ENCODE data around the gene TUBA4A.

The TUBA4A gene

DNA sequence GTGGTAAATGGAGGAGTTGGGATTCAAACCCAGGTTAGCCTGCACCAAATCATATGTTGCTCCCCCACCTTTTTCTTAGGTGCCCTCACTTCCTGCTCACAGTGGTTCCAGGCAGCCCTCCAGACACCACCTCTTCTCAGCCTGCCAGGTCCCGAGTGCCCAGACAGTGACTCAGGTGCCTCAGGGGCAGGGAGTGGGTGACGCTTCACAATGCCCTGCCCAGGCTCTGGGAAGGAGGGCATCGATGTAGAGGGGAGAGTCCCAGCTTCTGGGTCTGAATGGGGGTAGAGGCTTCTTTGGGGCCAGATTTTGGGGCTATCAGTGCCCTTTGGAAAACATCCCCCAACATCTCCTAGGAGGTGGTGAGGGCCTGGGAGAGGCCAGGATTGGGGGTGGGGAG, 20.2 kb upstream of the TUBA4A start:
- Mint-ChIP-seq H3K4me1 (peaks cover 29% of the 10 kb centered on the region), H3K27me3 (ENCODE audit: low read depth) (peaks cover 37% of the 10 kb centered on the region), H3K9me3 (no peaks in the 10 kb centered on the region), H3K36me3 (ENCODE audit: low read depth) (no peaks in the 10 kb centered on the region), H3K27ac (no peak overlapping the region), H3K4me3 (no peak overlapping the region)
- TF ChIP-seq, protein P1, sequence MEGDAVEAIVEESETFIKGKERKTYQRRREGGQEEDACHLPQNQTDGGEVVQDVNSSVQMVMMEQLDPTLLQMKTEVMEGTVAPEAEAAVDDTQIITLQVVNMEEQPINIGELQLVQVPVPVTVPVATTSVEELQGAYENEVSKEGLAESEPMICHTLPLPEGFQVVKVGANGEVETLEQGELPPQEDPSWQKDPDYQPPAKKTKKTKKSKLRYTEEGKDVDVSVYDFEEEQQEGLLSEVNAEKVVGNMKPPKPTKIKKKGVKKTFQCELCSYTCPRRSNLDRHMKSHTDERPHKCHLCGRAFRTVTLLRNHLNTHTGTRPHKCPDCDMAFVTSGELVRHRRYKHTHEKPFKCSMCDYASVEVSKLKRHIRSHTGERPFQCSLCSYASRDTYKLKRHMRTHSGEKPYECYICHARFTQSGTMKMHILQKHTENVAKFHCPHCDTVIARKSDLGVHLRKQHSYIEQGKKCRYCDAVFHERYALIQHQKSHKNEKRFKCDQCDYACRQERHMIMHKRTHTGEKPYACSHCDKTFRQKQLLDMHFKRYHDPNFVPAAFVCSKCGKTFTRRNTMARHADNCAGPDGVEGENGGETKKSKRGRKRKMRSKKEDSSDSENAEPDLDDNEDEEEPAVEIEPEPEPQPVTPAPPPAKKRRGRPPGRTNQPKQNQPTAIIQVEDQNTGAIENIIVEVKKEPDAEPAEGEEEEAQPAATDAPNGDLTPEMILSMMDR (IDR thresholded peaks at IDR 0.05; ENCODE audit: unreplicated experiment in 3 of 3), result no peak

DNA sequence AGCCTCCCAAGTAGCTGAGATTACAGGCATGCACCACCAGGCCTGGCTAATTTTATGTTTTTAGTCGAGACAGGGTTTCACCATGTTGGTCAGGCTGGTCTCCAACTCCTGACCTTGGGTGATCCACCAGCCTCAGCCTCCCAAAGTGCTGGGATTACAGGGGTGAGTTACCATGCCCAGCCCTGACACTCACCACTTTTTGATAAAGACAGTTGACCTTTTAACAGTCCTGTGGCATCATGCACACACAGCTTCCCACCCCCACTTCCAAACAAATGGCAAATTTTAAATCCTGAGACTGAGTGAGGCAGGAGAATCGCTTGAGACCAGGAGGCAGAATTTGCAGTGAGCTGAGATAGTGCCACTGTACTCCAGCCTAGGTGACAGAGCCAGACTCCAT, 19.3 kb upstream of the TUBA4A start:
- no peaks in the 10 kb centered on the region for H3K36me3 Mint-ChIP-seq (ENCODE audit: low read depth)
- H3K9me3 Mint-ChIP-seq, result no peaks in the 10 kb centered on the region
- H3K27me3 Mint-ChIP-seq (ENCODE audit: low read depth), result peaks cover 34% of the 10 kb centered on the region
- TF ChIP-seq, protein P1 (IDR thresholded peaks at IDR 0.05; ENCODE audit: unreplicated experiment in 3 of 3), result no peak
- no peak overlapping the region for H3K27ac Mint-ChIP-seq
- no peak overlapping the region for H3K4me3 Mint-ChIP-seq
- peaks cover 20% of the 10 kb centered on the region for H3K4me1 Mint-ChIP-seq

DNA sequence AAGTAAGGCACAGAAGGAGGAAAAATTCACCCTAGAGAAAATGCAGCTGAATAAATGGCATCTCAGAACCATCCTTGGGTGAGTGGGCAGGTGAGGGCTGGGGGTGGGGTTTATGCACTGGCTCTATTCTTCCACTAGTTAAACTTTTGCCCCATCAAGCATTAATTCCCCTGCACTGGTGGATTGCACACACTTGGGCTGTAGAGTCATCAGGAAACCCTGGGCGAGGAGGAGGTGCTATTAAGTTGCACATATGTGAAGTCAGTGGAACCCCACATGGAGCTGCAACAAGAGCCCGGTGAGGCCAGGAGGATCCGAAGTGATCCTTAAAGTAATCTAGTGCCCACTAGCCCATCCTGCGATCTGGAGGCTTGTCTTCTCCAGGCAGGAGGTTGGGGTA, 18.6 kb upstream of the TUBA4A start:
- TF ChIP-seq, protein P1 (IDR thresholded peaks at IDR 0.05; ENCODE audit: unreplicated experiment in 3 of 3), result no peak
- peaks cover 28% of the 10 kb centered on the region for H3K27me3 Mint-ChIP-seq (ENCODE audit: low read depth)
- peak overlapping the region in 2 of 3 experiments; percentile 3 to 65 for H3K27ac Mint-ChIP-seq
- peaks cover 13% of the 10 kb centered on the region for H3K4me1 Mint-ChIP-seq
- no peak overlapping the region for H3K4me3 Mint-ChIP-seq
- H3K36me3 Mint-ChIP-seq (ENCODE audit: low read depth), result no peaks in the 10 kb centered on the region
- no peaks in the 10 kb centered on the region for H3K9me3 Mint-ChIP-seq

DNA sequence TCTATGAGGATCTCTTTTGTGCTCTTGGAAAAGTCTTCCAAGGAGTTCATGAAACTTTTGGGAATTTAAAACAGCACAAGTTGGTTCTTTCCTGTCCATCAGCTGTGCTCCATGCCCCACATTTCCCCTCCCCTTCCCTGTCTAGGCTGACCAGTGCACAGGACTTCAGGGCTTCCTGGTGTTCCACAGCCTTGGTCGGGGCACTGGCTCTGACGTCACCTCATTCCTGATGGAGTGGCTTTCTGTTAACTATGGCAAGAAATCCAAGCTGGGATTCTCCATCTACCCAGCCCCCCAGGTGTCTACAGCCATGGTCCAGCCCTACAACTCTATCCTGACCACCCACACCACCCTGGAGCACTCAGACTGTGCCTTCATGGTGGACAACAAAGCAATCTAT, 17.3 kb upstream of the TUBA4A start:
- no peaks in the 10 kb centered on the region for H3K9me3 Mint-ChIP-seq
- no peaks in the 10 kb centered on the region for H3K36me3 Mint-ChIP-seq (ENCODE audit: low read depth)
- H3K4me3 Mint-ChIP-seq, result no peak overlapping the region
- TF ChIP-seq, protein P1 (IDR thresholded peaks at IDR 0.05; ENCODE audit: unreplicated experiment in 3 of 3), result no peak
- peaks cover 28% of the 10 kb centered on the region for H3K27me3 Mint-ChIP-seq (ENCODE audit: low read depth)
- peaks cover 11% of the 10 kb centered on the region for H3K4me1 Mint-ChIP-seq
- H3K27ac Mint-ChIP-seq, result peak overlapping the region in 1 of 3 experiments; percentile 48

DNA sequence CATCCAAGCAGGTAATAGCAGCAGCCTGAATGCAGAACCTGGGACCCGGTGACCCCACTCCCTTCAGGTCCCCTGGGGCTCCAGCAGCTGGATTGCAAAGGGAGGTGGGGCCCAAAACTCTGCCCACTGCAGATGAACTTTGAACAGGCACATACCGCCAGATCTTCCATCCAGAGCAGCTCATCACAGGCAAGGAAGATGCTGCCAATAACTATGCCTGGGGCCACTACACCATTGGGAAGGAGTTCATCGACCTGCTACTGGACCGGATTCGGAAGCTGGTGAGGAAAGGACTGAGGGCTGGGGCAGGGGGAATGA, 16.3 kb upstream of the TUBA4A start:
- H3K4me3 Mint-ChIP-seq, result no peak overlapping the region
- H3K36me3 Mint-ChIP-seq (ENCODE audit: low read depth), result no peaks in the 10 kb centered on the region
- TF ChIP-seq, protein P1 (IDR thresholded peaks at IDR 0.05; ENCODE audit: unreplicated experiment in 3 of 3), result no peak
- no peaks in the 10 kb centered on the region for H3K9me3 Mint-ChIP-seq
- peaks cover 28% of the 10 kb centered on the region for H3K27me3 Mint-ChIP-seq (ENCODE audit: low read depth)
- H3K27ac Mint-ChIP-seq, result peak overlapping the region; percentile 33 to 80 (median 76)
- peaks cover 11% of the 10 kb centered on the region for H3K4me1 Mint-ChIP-seq

DNA sequence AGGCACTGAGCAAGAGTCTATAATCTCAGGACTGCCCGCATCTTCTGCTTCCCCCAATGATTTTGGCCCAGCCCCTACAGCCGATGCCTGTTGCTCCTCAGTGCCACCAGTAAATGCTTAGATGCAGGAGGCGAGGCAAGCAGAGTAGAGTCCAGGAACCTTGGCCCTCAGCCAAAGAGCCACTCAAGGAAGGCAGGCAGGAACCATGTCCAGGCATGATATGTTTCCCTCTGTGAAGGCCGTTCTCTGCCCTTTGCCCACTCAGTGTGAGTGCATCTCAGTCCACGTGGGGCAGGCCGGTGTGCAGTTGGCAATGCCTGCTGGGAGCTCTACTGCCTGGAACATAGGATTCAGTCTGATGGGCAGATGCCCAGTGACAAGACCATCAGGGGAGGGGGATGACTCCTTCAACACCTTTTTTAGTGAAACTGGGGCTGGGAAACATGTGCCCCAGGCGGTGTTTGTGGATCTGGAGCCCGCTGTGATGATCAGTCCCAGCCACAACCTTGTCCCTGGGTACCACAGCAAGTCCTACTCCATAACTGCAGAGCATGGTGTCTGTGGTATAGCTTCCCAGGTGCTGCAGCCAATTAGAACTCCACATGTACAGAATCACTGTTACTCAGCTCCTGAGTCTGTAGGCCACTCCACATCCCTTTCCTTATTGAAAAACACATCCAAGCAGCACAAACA, 15.8 kb upstream of the TUBA4A start:
- Mint-ChIP-seq H3K27ac (peak overlapping the region; percentile 56 to 80 (median 76)), H3K4me3 (no peak overlapping the region), H3K27me3 (ENCODE audit: low read depth) (peaks cover 25% of the 10 kb centered on the region), H3K9me3 (no peaks in the 10 kb centered on the region), H3K36me3 (ENCODE audit: low read depth) (no peaks in the 10 kb centered on the region), H3K4me1 (peaks cover 6% of the 10 kb centered on the region)
- TF ChIP-seq, protein P1 (IDR thresholded peaks at IDR 0.05; ENCODE audit: unreplicated experiment in 3 of 3), result no peak
